ENCODE data around the gene CFAP99. TPM values are rescaled to one million over a fixed set of nuclear protein-coding genes. Genes with fewer than 3 reads are reported as not detected.

CFAP99 gene
- total and polyA plus RNA-seq, 9 of the 15 experiments (the other 6 are each of a cell fraction or from before 2014, with no cell fraction given): 0.07 to 0.18 (median 0.09) TPM; not detected in 6

DNA sequence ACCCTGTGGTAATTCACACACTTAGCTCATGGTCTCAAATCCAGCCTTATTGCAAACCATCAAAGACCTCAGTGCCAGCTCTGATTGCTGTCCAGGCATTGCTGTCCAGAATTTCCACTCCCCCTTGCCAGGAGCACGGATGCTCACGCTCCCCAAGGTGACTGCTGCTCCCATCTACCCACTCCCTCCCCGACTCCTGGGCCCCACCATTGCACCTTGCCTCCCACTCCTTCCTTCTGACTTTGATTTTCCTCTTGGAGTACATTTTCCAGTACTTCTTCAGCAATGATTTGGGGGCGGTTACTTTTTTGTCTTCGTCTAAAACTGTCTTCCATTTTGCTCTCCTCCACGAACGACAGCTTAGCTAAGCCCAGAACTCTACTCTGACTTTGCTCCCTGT is 11.8 kb upstream of the CFAP99 start:
- TF ChIP-seq, protein P1, sequence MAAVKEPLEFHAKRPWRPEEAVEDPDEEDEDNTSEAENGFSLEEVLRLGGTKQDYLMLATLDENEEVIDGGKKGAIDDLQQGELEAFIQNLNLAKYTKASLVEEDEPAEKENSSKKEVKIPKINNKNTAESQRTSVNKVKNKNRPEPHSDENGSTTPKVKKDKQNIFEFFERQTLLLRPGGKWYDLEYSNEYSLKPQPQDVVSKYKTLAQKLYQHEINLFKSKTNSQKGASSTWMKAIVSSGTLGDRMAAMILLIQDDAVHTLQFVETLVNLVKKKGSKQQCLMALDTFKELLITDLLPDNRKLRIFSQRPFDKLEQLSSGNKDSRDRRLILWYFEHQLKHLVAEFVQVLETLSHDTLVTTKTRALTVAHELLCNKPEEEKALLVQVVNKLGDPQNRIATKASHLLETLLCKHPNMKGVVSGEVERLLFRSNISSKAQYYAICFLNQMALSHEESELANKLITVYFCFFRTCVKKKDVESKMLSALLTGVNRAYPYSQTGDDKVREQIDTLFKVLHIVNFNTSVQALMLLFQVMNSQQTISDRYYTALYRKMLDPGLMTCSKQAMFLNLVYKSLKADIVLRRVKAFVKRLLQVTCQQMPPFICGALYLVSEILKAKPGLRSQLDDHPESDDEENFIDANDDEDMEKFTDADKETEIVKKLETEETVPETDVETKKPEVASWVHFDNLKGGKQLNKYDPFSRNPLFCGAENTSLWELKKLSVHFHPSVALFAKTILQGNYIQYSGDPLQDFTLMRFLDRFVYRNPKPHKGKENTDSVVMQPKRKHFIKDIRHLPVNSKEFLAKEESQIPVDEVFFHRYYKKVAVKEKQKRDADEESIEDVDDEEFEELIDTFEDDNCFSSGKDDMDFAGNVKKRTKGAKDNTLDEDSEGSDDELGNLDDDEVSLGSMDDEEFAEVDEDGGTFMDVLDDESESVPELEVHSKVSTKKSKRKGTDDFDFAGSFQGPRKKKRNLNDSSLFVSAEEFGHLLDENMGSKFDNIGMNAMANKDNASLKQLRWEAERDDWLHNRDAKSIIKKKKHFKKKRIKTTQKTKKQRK (IDR thresholded peaks at IDR 0.05; ENCODE audit: borderline replicate concordance, low read depth, low read length): no peak
- TF ChIP-seq POLR2G (IDR thresholded peaks at IDR 0.05; ENCODE audit: low read depth, low read length): no peak
- TF ChIP-seq ZSCAN29 (IDR thresholded peaks at IDR 0.05): no peak
- no peak for TF ChIP-seq TAF9B (IDR thresholded peaks at IDR 0.05; ENCODE audit: partially characterized antibody)
- TF ChIP-seq ZNF77 (CRISPR knock-in tag; IDR thresholded peaks at IDR 0.05): no peak
- no peak for TF ChIP-seq CBX2 (IDR thresholded peaks at IDR 0.05; ENCODE audit: insufficient read depth, low read length, poor library complexity, severe bottlenecking)
- TF ChIP-seq COPS2 (conservative IDR thresholded peaks at IDR 0.05): no peak
- TF ChIP-seq IFI16 (CRISPR knock-in tag; IDR thresholded peaks at IDR 0.05): no peak
- no peak for TF ChIP-seq CAMTA2 (CRISPR knock-in tag; conservative IDR thresholded peaks at IDR 0.05)
- TF ChIP-seq EGR1 (conservative IDR thresholded peaks at IDR 0.05): no peak
- TF ChIP-seq RB1 (IDR thresholded peaks at IDR 0.05; ENCODE audit: low read depth): no peak
- no peak for TF ChIP-seq NFE2 (IDR thresholded peaks at IDR 0.05; ENCODE audit: low read depth)
- no peak for TF ChIP-seq KLF6 (CRISPR knock-in tag; IDR thresholded peaks at IDR 0.05; ENCODE audit: borderline replicate concordance)
- no peak for TF ChIP-seq ZC3H11A (IDR thresholded peaks at IDR 0.05; ENCODE audit: low read depth, low read length)
- TF ChIP-seq NONO (IDR thresholded peaks at IDR 0.05; ENCODE audit: low read depth in 2 of 2, low read length in 1 of 2): no peak
- Histone ChIP-seq H3K9me3 (replicated peaks; ENCODE audit: control insufficient read depth, insufficient read depth, low read depth, low read length) (no peaks in the 10 kb centered on the region), H3K4me3 (no peak overlapping the region), H2AFZ (ENCODE audit: low read depth, low read length) (no peak overlapping the region), H3K9ac (ENCODE audit: insufficient read depth in 1 of 2, low read depth in 2 of 2, low read length in 2 of 2) (peak overlapping the region in 1 of 2 experiments; percentile 36; a peak in 1 of 4 replicates), H3K9me1 (ENCODE audit: control insufficient read depth, insufficient read depth, low read length) (peaks cover 4% of the 10 kb centered on the region), H3K4me2 (ENCODE audit: insufficient read depth, low read length) (no peak overlapping the region), H3K4me1 (replicated peaks in 1 of 2; ENCODE audit: control insufficient read depth in 2 of 2, insufficient read depth in 2 of 2, low read length in 2 of 2) (peaks cover 41 to 67% of the 10 kb centered on the region in 2 experiments), H3K36me3 (ENCODE audit: control insufficient read depth, insufficient read depth, low read length) (no peaks in the 10 kb centered on the region), H3K27me3 (ENCODE audit: control insufficient read depth in 2 of 2, insufficient read depth in 2 of 2, low read length in 2 of 2) (no peaks in the 10 kb centered on the region), H3K27ac (ENCODE audit: extremely low read depth, low read depth, low read length) (no peak overlapping the region), H3K79me2 (ENCODE audit: control insufficient read depth, insufficient read depth, low read length) (peaks cover 67% of the 10 kb centered on the region), H4K20me1 (replicated peaks; ENCODE audit: control insufficient read depth, insufficient read depth, low read length) (no peaks in the 10 kb centered on the region; the same call in 1 of the 2 replicates)
- 61% methylated on average over 7 of the region's 7 CpGs for WGBS (ENCODE audit: insufficient coverage, low coverage, missing lambda C conversion rate)
- ATAC-seq (no peak), FAIRE-seq (no peak), DNase-seq (ENCODE audit: extremely low read depth in 1 of 4, low spot score in 3 of 4) (no peak)
- POLR2A ChIA-PET: interaction anchor here (0.6 to 1.2 kb wide), 5 partner anchors 9 to 69 kb away, joined by 3 to 6 read pairs (median 3); no protein-coding TSS in a partner anchor
- CTCF ChIA-PET (ENCODE audit: low intra/inter-chr PET ratio): no interaction called here
- no TSS peak for BruUV-seq (replicated peaks)
- in situ Hi-C loops (cut with MboI): no loop called here
- intact Hi-C loops (cut with micrococcal nuclease): no loop called here

Measured in K562 (cell line).